OCI-M2 (cell line): ENCODE data around the gene WDR45B.
A peak's percentile ranks its signal among the peaks of the same experiment; 100 is the strongest.

Experiments used
- DNase-seq: peaks from one replicate; lab custom pipeline; 2025; ENCODE audit not compliant: unreplicated experiment; lab: John Stamatoyannopoulos, UW

The WDR45B gene

GRCh38 chr17:82631544-82631943 lies 16.7 kb downstream of the WDR45B start:
- DNase-seq: no peak

- no peak for DNase-seq
These were observed 18.0 kb downstream of the WDR45B start for GRCh38 chr17:82630212-82630611.

- DNase-seq: no peak
These were observed 18.5 kb downstream of the WDR45B start for GRCh38 chr17:82629748-82630147.

GRCh38 chr17:82627405-82627804 lies 20.8 kb downstream of the WDR45B start:
- DNase-seq: no peak

- no peak for DNase-seq
These were observed 24.5 kb downstream of the WDR45B start for GRCh38 chr17:82623707-82624106.

- DNase-seq: no peak
These were observed 28.6 kb downstream of the WDR45B start for GRCh38 chr17:82619641-82620040.

- no peak for DNase-seq
These were observed 29.0 kb downstream of the WDR45B start for GRCh38 chr17:82619211-82619610.

- DNase-seq: no peak
These were observed 32.1 kb downstream of the WDR45B start for GRCh38 chr17:82616021-82616711.

GRCh38 chr17:82615084-82616020 lies 32.9 kb downstream of the WDR45B start:
- DNase-seq: no peak

- no peak for DNase-seq
These were observed 34.1 kb downstream of the WDR45B start for GRCh38 chr17:82614095-82614631.

GRCh38 chr17:82613283-82614094 lies 34.8 kb downstream of the WDR45B start:
- no peak for DNase-seq

GRCh38 chr17:82611140-82612058 lies 36.8 kb downstream of the WDR45B start:
- no peak for DNase-seq

GRCh38 chr17:82609655-82610054 lies 38.6 kb downstream of the WDR45B start:
- no peak for DNase-seq

GRCh38 chr17:82608816-82609215 lies 39.4 kb downstream of the WDR45B start:
- DNase-seq: no peak

- no peak for DNase-seq
These were observed 42.2 kb downstream of the WDR45B start for GRCh38 chr17:82605939-82606600.

GRCh38 chr17:82604532-82604931 lies 43.7 kb downstream of the WDR45B start:
- DNase-seq: no peak

- DNase-seq: peak; percentile 71
These were observed 44.2 kb downstream of the WDR45B start for GRCh38 chr17:82603981-82604448.

- no peak for DNase-seq
These were observed 45.1 kb downstream of the WDR45B start for GRCh38 chr17:82602986-82603710.

GRCh38 chr17:82602487-82602886 lies 45.8 kb downstream of the WDR45B start:
- no peak for DNase-seq
